Lung (tissue), 12 donors: Measurements from ENCODE around the gene GYG2. TPM values are rescaled to one million over a fixed set of nuclear protein-coding genes. Genes with fewer than 3 reads are reported as not detected.
"Not testable (repeated sequence)": the region's sequence is repeated elsewhere in the genome, so short reads cannot be mapped to it uniquely, and the experiment has no call there.

ENCODE experiments used
- ATAC-seq: fragments of 200-7000 bp; cut with Tn5 transposase; one replicate; pipeline ENCODE4 v1.9.1; 2020; ENCODE audit warnings: moderate number of reproducible peaks; ENCODE audit not compliant: insufficient read depth, low FRiP score
- DNase-seq, 3 donors: peaks; one replicate each; pipeline ENCODE4 v3.0.0-alpha.2; 2013 to 2017
- H3K27ac ChIP-seq, 2 donors: one replicate each; pipeline ENCODE4 v1.5.1; 2013; ENCODE audit warnings: mild to moderate bottlenecking in 2 of 2, moderate library complexity in 2 of 2, control low read depth in 1 of 2, inconsistent platforms in 1 of 2, low read depth in 1 of 2, low read length in 1 of 2
- H3K27me3 ChIP-seq, 3 donors: one replicate each; pipeline ENCODE4 v1.5.1; 2013; ENCODE audit warnings: low read length in 2 of 3; ENCODE audit not compliant: control insufficient read depth in 3 of 3, insufficient read depth in 3 of 3
- H3K36me3 ChIP-seq, 4 donors: one replicate each; pipeline ENCODE4 v1.5.1; 2013; ENCODE audit warnings: low read length in 4 of 4, mild to moderate bottlenecking in 1 of 4, moderate library complexity in 1 of 4; ENCODE audit not compliant: control insufficient read depth in 4 of 4, insufficient read depth in 4 of 4
- H3K4me1 ChIP-seq, 5 donors: one replicate each; pipeline ENCODE4 v1.5.1; 2013; ENCODE audit warnings: low read length in 5 of 5, mild to moderate bottlenecking in 2 of 5, moderate library complexity in 1 of 5; ENCODE audit not compliant: control insufficient read depth in 5 of 5, insufficient read depth in 5 of 5
- H3K4me3 ChIP-seq: one replicate; pipeline ENCODE4 v1.5.1; 2013; ENCODE audit warnings: mild to moderate bottlenecking, control low read depth, moderate library complexity
- H3K9ac ChIP-seq, 2 donors: one replicate each; pipeline ENCODE4 v1.5.1; 2013; ENCODE audit warnings: low read length in 2 of 2, control low read depth in 1 of 2; ENCODE audit not compliant: insufficient read depth in 1 of 2
- H3K9me3 ChIP-seq, 4 donors: one replicate each; pipeline ENCODE4 v1.5.1; 2013; ENCODE audit warnings: low read length in 3 of 4, mild to moderate bottlenecking in 1 of 4, moderate library complexity in 1 of 4; ENCODE audit not compliant: control insufficient read depth in 4 of 4, insufficient read depth in 3 of 4
- WGBS, 2 donors: extraction: QIAGEN DNeasy Blood & Tissue Kit; methylation state at CpG; one replicate each; pipeline ENCODE4 v1.1.7; 2013; 5-methylcytosine and 5-hydroxymethylcytosine counted together
- polyA plus RNA-seq, 2 donors: library from polyadenylated mRNA; stranded (reverse); fragments of 200-250 nt; gene quantifications; one replicate each; pipeline ENCODE4 v1.2.1, GENCODE V29; 2013
- total RNA-seq, 2 donors: library from RNA; depleted of rRNA in 1 of 2; stranded (reverse); fragments of >200 nt in 1 of 2; gene quantifications; one replicate each; pipeline ENCODE4 v1.2.1, GENCODE V29; 2014 to 2021
- TF ChIP-seq, protein P1 (sequence below): IDR thresholded peaks from 2 replicates; pipeline ENCODE4 v1.5.1; 2012; ENCODE audit warnings: mild to moderate bottlenecking; ENCODE audit errors: control extremely low read depth, extremely low read depth
- donor health status: control.
- donor health status: control.
- donor health status: Bipolar disorder and iron deficiency.
- donor health status: healthy.
- donor health status: DM: yes; HTN: yes; CAD: no.

The GYG2 gene
- total and polyA plus RNA-seq, 4 donors, result 0.59 to 5.4 (median 2.7) TPM

- H3K9ac ChIP-seq, H3K4me3 ChIP-seq, ATAC-seq, H3K36me3 ChIP-seq, H3K27ac ChIP-seq, H3K4me1 ChIP-seq, DNase-seq, H3K9me3 ChIP-seq: not testable (repeated sequence)
- 86 to 87% methylated on average over 11 to 20 of the region's 20 CpGs for WGBS, 2 donors
- peaks cover 0 to 11% (median 5%) of the 10 kb centered on the region in 3 donors for H3K27me3 ChIP-seq
These were observed 23.9 kb upstream of the GYG2 start for GRCh38 chrX:2804858-2805257.

- H3K4me1 ChIP-seq, result peaks cover 0 to 1% (median 0%) of the 10 kb centered on the region in 5 donors
- peaks cover 0 to 26% (median 6%) of the 10 kb centered on the region in 3 donors for H3K27me3 ChIP-seq
- H3K27ac ChIP-seq, result no peak overlapping the region
- no peak overlapping the region for H3K9ac ChIP-seq
- ATAC-seq (no peak), DNase-seq (no peak)
- 85 to 96% methylated on average over 5 of the region's 5 CpGs for WGBS, 2 donors
- TF ChIP-seq, protein P1, sequence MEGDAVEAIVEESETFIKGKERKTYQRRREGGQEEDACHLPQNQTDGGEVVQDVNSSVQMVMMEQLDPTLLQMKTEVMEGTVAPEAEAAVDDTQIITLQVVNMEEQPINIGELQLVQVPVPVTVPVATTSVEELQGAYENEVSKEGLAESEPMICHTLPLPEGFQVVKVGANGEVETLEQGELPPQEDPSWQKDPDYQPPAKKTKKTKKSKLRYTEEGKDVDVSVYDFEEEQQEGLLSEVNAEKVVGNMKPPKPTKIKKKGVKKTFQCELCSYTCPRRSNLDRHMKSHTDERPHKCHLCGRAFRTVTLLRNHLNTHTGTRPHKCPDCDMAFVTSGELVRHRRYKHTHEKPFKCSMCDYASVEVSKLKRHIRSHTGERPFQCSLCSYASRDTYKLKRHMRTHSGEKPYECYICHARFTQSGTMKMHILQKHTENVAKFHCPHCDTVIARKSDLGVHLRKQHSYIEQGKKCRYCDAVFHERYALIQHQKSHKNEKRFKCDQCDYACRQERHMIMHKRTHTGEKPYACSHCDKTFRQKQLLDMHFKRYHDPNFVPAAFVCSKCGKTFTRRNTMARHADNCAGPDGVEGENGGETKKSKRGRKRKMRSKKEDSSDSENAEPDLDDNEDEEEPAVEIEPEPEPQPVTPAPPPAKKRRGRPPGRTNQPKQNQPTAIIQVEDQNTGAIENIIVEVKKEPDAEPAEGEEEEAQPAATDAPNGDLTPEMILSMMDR, result no peak
- H3K9me3 ChIP-seq, result peaks cover 0 to 2% (median 0%) of the 10 kb centered on the region in 4 donors
- no peak overlapping the region for H3K4me3 ChIP-seq
- no peaks in the 10 kb centered on the region for H3K36me3 ChIP-seq
These were observed 17.5 kb upstream of the GYG2 start for GRCh38 chrX:2811271-2811670.

GRCh38 chrX:2812161-2812907 is 16.4 kb upstream of the GYG2 start:
- H3K27ac ChIP-seq, H3K4me1 ChIP-seq, H3K4me3 ChIP-seq, H3K9me3 ChIP-seq, H3K36me3 ChIP-seq: not testable (repeated sequence)
- H3K27me3 ChIP-seq, result peaks cover 0 to 21% (median 3%) of the 10 kb centered on the region in 3 donors
- DNase-seq (peak; percentile 52 to 64 (median 55)), ATAC-seq (peak; percentile 58)
- 26 to 35% methylated on average over 12 to 15 of the region's 16 CpGs for WGBS, 2 donors
- H3K9ac ChIP-seq, result peak overlapping the region in 1 of 2 donors; percentile 38

GRCh38 chrX:2817036-2817435 is 11.7 kb upstream of the GYG2 start:
- 61 to 74% methylated on average over 2 of the region's 2 CpGs for WGBS, 2 donors

More at GRCh38 chrX:2817036-2817435, 11.7 kb upstream of the GYG2 start:
- no peak for ATAC-seq
- H3K36me3 ChIP-seq, result no peaks in the 10 kb centered on the region
- peaks cover 0 to 15% (median 6%) of the 10 kb centered on the region in 3 donors for H3K27me3 ChIP-seq
- no peak overlapping the region for H3K27ac ChIP-seq
- H3K9me3 ChIP-seq, result no peaks in the 10 kb centered on the region
- H3K4me3 ChIP-seq, result no peak overlapping the region
- TF ChIP-seq, protein P1, result no peak
- H3K9ac ChIP-seq, result no peak overlapping the region
- H3K4me1 ChIP-seq, result peaks cover 0 to 1% (median 0%) of the 10 kb centered on the region in 5 donors
- no peak for DNase-seq
